OCI-LY7 (cell line): ENCODE measurements around the gene DPM2. TPM values are rescaled to one million over a fixed set of nuclear protein-coding genes. Genes with fewer than 3 reads are reported as not detected.
A peak's percentile ranks its signal among the peaks of the same experiment; 100 is the strongest.

Experiments
- BruUV-seq: library from RNA; stranded (reverse); fragments of 400-500 nt; replicated peaks from 2 replicates; lab custom pipeline; 2021; lab: Mats Ljungman, UMichigan
- CTCF ChIA-PET: fragments of 300-600 bp; sonication (Branson Sonifier 250); formaldehyde crosslinking; loops from one replicate; lab custom pipeline; 2022; ENCODE audit warnings: antibody characterized with exemption; ENCODE audit not compliant: unreplicated experiment; lab: Charles Lee
- POLR2A ChIA-PET: fragments of 300-600 bp; sonication (Branson Sonifier 250); formaldehyde crosslinking; loops from one replicate; lab custom pipeline; 2022; ENCODE audit warnings: antibody characterized with exemption; lab: Charles Lee
- DNase-seq: peaks from one replicate; pipeline ENCODE4 v3.0.0-alpha.2; 2015; ENCODE audit warnings: low spot score
- H2AFZ ChIP-seq: fragments of 200-600 bp; sonication (generic), shearing (Covaris generic); 2 replicates; pipeline ENCODE4 v1.6.1; 2014; ENCODE audit warnings: mild to moderate bottlenecking, antibody characterized with exemption, low read length, moderate library complexity
- H3K27ac ChIP-seq: fragments of 200-600 bp; sonication (generic); 2 replicates; pipeline ENCODE4 v1.5.1; 2014; ENCODE audit warnings: mixed run types, low read depth, mild to moderate bottlenecking, moderate library complexity, low read length, inconsistent platforms; ENCODE audit not compliant: poor library complexity, severe bottlenecking
- H3K36me3 ChIP-seq: fragments of 200-600 bp; sonication (generic); 2 replicates; pipeline ENCODE4 v1.6.1; 2014; ENCODE audit warnings: mild to moderate bottlenecking, antibody characterized with exemption, low read length, moderate library complexity, mixed read lengths; ENCODE audit not compliant: insufficient read depth
- H3K4me1 ChIP-seq: fragments of 200-600 bp; sonication (generic); 2 replicates; pipeline ENCODE4 v1.5.1; 2014; ENCODE audit warnings: mild to moderate bottlenecking, low read length; ENCODE audit not compliant: insufficient read depth, poor library complexity, severe bottlenecking
- H3K4me2 ChIP-seq: fragments of 200-600 bp; sonication (generic); 2 replicates; pipeline ENCODE4 v1.6.1; 2014; ENCODE audit warnings: mild to moderate bottlenecking, low read length
- H3K4me3 ChIP-seq: fragments of 200-600 bp; sonication (generic); 2 replicates; pipeline ENCODE4 v1.5.1; 2014; ENCODE audit warnings: mild to moderate bottlenecking, low read depth, low read length; ENCODE audit not compliant: poor library complexity, severe bottlenecking
- H3K79me2 ChIP-seq: fragments of 200-600 bp; sonication (generic); 2 replicates; pipeline ENCODE4 v1.6.1; 2016; ENCODE audit warnings: low read depth, mild to moderate bottlenecking, low read length, moderate library complexity, mixed read lengths; ENCODE audit not compliant: insufficient read depth
- H3K9me2 ChIP-seq: fragments of 200-600 bp; sonication (generic); 2 replicates; pipeline ENCODE4 v1.6.1; 2016; ENCODE audit warnings: mild to moderate bottlenecking, low read length, mixed read lengths; ENCODE audit not compliant: insufficient read depth
- H3K9me3 ChIP-seq: fragments of 200-600 bp; sonication (generic); 2 replicates; pipeline ENCODE4 v1.6.1; 2014; ENCODE audit warnings: mild to moderate bottlenecking, mixed run types, low read length, mixed read lengths
- H4K20me1 ChIP-seq: fragments of 200-600 bp; sonication (generic); 2 replicates; pipeline ENCODE4 v1.6.1; 2014; ENCODE audit warnings: mild to moderate bottlenecking, antibody characterized with exemption, low read length, moderate library complexity, mixed read lengths; ENCODE audit not compliant: insufficient read depth
- CTCF ChIP-seq: fragments of 200-600 bp; sonication (generic); conservative IDR thresholded peaks from 2 replicates; pipeline ENCODE4 v1.5.1; 2014; ENCODE audit warnings: mild to moderate bottlenecking, antibody characterized with exemption, low read length, moderate library complexity, mixed read lengths
- EZH2phosphoT487 ChIP-seq: fragments of 200-600 bp; sonication (generic); IDR thresholded peaks from 2 replicates; pipeline ENCODE4 v1.6.1; 2018; ENCODE audit warnings: low read depth, borderline replicate concordance, mild to moderate bottlenecking, mixed run types, antibody characterized with exemption, low read length, moderate library complexity, mixed read lengths
- intact Hi-C: fragments of 100-400 bp; cut with micrococcal nuclease; formaldehyde crosslinking; loops from one replicate; pipeline ENCODE4 v1.10.0; 2022; ENCODE audit not compliant: unreplicated experiment
- total RNA-seq, 2 experiments: library from RNA; depleted of rRNA in 1 of 2; stranded (reverse); fragments of >200 nt in 1 of 2; shearing (Covaris generic) in 1 of 2; gene quantifications; 2 replicates each; pipeline ENCODE4 v1.2.3, GENCODE V29; 2014 to 2022

DPM2 gene
- total RNA-seq, 2 experiments from 2014 or later, result 49.7 to 50.7 TPM

GRCh38 chr9:127916720-127917581, 20.7 kb downstream of the DPM2 start, which contains the start of gene ST6GALNAC4:
TSS of gene ST6GALNAC4 (minus strand) at chr9:127917041. CDS start at chr9:127916419, 622 bp downstream.
- H3K36me3 ChIP-seq, result peaks cover 42% of the 10 kb centered on the region
- peak within 1 kb of the TSS; percentile 91 for H3K27ac ChIP-seq
- no peaks in the 10 kb centered on the region for H4K20me1 ChIP-seq
- ChIA-PET POLR2A (interaction anchor here (0.6 to 3.4 kb wide), 9 partner anchors 9 to 374 kb away, joined by 3 to 22 read pairs (median 4); no protein-coding TSS in a partner anchor), CTCF (interaction anchor here (0.6 to 1.0 kb wide), 4 partner anchors 13 to 47 kb away, joined by 3 to 14 read pairs (median 5); no protein-coding TSS in a partner anchor)
- no peaks in the 10 kb centered on the region for H3K9me2 ChIP-seq
- no TSS peak for BruUV-seq
- H2AFZ ChIP-seq, result no peak within 1 kb of the TSS
- DNase-seq, result peak; percentile 95
- peaks cover 30% of the 10 kb centered on the region for H3K79me2 ChIP-seq
- H3K4me2 ChIP-seq, result peak within 1 kb of the TSS; percentile 96
- intact Hi-C loops, result loop anchor here (2.0 to 5.0 kb wide), 2 partner anchors 115 to 130 kb away; partner anchors contain the start of genes CDK9 and FPGS
- H3K4me3 ChIP-seq, result peak within 1 kb of the TSS; percentile 89
- TF ChIP-seq CTCF, result no peak
- TF ChIP-seq EZH2phosphoT487, result no peak
- no peaks in the 10 kb centered on the region for H3K9me3 ChIP-seq
- H3K4me1 ChIP-seq, result peaks cover 63% of the 10 kb centered on the region

- ChIA-PET CTCF (interaction anchor here (0.6 to 1.0 kb wide), 3 partner anchors 12 to 46 kb away, joined by 5 to 14 read pairs (median 5); no protein-coding TSS in a partner anchor), POLR2A (interaction anchor here (0.5 to 3.4 kb wide), 15 partner anchors 8 to 373 kb away, joined by 3 to 22 read pairs (median 4); partner anchors contain the start of gene ST6GALNAC6)
- Histone ChIP-seq H3K4me2 (peak overlapping the region; percentile 96), H3K9me3 (no peaks in the 10 kb centered on the region), H3K36me3 (peaks cover 48% of the 10 kb centered on the region), H4K20me1 (0 out of 2 replicates have a peak, but pooled peaks cover under 1% of the 10 kb centered on the region), H3K27ac (peak overlapping the region; percentile 91), H2AFZ (no peak overlapping the region), H3K79me2 (peaks cover 32% of the 10 kb centered on the region), H3K4me1 (peaks cover 66% of the 10 kb centered on the region), H3K9me2 (no peaks in the 10 kb centered on the region), H3K4me3 (peak overlapping the region; percentile 89)
- peak; percentile 96 for DNase-seq
- intact Hi-C loops, result loop anchor here (1.0 to 5.0 kb wide), 3 partner anchors 11 to 129 kb away; partner anchors contain the start of genes CDK9 and FPGS
- TF ChIP-seq CTCF, result no peak
- no peak for TF ChIP-seq EZH2phosphoT487
- TSS peak; percentile 77 for BruUV-seq
Observed at GRCh38 chr9:127915801-127916719, 21.6 kb downstream of the DPM2 start.
